ENCODE data around the gene LDLRAD4. TPM values are rescaled to one million over a fixed set of nuclear protein-coding genes. Genes with fewer than 3 reads are reported as not detected.

The LDLRAD4 gene
- total and polyA plus RNA-seq, 12 donors = 3.9 to 64.5 (median 36.0) TPM

DNA sequence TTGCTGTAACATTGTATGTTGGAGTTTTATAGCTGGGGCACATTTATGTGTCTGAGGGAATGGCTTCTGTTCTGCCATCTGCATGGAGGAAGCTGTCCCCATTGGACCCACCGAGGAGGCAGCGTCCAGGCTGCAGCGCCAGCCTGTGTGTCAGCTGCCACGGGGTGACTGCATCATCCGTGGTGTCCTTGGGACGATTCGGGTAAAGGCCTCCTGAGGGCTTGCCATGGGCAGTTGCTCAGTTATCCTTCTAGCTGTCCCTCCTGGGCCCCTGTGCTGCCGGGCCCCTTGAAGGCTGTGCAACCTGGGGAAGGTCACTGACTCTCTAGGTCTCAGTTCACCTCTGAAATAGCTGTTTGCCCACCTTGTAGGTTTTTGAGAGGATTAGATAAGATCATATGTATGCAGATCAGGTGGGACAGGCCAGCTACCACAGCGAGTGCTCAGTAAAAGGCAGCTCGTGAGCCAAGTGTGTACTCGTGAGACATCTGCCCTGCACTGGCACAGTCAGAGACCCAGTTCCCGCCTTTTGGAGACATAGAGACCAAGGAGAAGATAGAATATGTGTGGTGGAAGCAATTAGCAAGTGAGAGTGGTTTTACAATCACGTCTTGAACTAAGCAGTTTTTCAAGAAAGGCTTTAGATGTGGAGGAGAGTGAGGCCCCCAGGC is 10.6 kb downstream of the LDLRAD4 start:
- Histone ChIP-seq H3K36me3 (replicated peaks in 1 of 2) (no peaks in the 10 kb centered on the region), H3K27ac (peak overlapping the region in 4 of 5 donors; percentile 2 to 71 (median 40)), H3K27me3 (no peaks in the 10 kb centered on the region), H3K4me1 (replicated peaks in 1 of 2) (peaks cover 0 to 30% of the 10 kb centered on the region in 2 donors), H3K4me3 (no peak overlapping the region), H3K9me3 (replicated peaks in 1 of 3) (no peaks in the 10 kb centered on the region)
- intact Hi-C loops (cut with DNase I) = no loop called here
- WGBS, 4 donors = 42 to 68% (median 62%) methylated on average over 13 of the region's 13 CpGs
- peak in 1 of 2 donors; percentile 28 for TF ChIP-seq POLR2A (IDR thresholded peaks at IDR 0.05)
- TF ChIP-seq, protein P1, sequence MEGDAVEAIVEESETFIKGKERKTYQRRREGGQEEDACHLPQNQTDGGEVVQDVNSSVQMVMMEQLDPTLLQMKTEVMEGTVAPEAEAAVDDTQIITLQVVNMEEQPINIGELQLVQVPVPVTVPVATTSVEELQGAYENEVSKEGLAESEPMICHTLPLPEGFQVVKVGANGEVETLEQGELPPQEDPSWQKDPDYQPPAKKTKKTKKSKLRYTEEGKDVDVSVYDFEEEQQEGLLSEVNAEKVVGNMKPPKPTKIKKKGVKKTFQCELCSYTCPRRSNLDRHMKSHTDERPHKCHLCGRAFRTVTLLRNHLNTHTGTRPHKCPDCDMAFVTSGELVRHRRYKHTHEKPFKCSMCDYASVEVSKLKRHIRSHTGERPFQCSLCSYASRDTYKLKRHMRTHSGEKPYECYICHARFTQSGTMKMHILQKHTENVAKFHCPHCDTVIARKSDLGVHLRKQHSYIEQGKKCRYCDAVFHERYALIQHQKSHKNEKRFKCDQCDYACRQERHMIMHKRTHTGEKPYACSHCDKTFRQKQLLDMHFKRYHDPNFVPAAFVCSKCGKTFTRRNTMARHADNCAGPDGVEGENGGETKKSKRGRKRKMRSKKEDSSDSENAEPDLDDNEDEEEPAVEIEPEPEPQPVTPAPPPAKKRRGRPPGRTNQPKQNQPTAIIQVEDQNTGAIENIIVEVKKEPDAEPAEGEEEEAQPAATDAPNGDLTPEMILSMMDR (IDR thresholded peaks at IDR 0.05) = no peak
- peak; percentile 71 to 83 (median 77) for DNase-seq

DNA sequence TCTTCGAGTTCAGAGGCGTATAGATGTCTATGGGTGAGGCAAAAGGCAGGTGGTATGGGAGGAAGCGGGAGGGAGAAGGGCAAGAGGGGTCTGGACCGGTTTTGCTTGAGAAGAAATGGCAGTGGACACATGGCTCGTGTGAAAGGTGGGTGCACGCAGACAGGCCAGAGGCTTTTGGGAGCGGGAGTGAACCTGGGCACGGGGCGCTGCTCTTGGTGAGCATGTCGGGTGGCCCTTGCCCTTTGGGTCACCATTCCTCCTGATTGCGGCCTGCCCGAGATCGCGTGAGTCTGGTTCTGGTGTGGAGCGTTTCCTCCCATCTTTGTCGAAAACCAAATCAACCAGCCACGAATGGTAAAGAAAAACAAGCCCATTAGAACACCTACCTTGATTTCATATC is 12.6 kb downstream of the LDLRAD4 start:
- intact Hi-C loops (cut with DNase I) = no loop called here
- 94 to 96% (median 95%) methylated on average over 17 of the region's 17 CpGs for WGBS, 4 donors
- Histone ChIP-seq H3K36me3 (replicated peaks in 1 of 2) (no peaks in the 10 kb centered on the region), H3K27me3 (no peaks in the 10 kb centered on the region), H3K4me3 (no peak overlapping the region), H3K27ac (no peak overlapping the region), H3K9me3 (replicated peaks in 1 of 3) (no peaks in the 10 kb centered on the region), H3K4me1 (replicated peaks in 1 of 2) (peaks cover 0 to 35% of the 10 kb centered on the region in 2 donors)
- peak in 1 of 7 donors; percentile 48 for DNase-seq
- no peak for TF ChIP-seq POLR2A (IDR thresholded peaks at IDR 0.05)
- TF ChIP-seq, protein P1 (IDR thresholded peaks at IDR 0.05) = no peak

DNA sequence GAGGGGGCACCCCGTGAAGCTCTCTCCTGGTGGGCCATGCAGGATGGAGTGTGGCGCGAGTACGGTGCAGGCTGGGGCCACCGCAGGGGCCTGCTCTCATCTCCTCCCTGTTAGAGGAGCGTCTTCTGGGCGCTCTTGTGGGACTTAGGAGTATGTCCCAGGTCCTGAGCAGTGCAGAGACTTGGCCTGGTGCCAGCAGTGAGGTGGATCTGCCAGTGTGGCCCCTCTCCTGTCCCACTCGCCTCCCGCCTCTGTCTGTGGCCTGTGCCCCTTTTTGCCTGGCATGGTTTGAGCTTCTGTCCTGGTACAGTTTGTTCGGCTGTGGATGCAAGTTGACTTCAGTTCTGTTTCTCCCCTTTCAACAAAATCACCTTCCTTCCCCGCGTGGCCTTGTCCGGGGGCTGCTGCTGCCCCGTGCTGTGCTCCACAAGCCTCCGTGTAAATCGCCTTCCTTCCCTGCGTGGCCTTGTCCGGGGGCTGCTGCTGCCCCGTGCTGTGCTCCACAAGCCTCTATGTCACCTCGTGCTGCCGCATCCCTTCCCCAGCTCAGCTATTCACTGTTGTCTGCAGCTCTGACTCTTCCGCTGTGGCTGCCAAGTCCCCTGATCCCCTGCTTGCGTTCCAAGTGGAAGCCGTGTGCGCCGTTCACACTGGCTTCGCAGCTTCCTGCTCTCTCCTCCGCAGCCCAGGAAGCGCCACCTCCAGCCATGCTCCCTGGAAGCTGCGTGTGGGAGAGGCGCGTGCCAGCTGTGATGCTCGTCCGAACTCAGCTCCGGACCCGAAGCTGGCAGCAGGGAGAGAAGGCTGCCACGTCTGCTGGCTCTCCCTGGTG is 13.7 kb downstream of the LDLRAD4 start:
- Histone ChIP-seq H3K9me3 (replicated peaks in 1 of 3) (no peaks in the 10 kb centered on the region), H3K4me1 (replicated peaks in 1 of 2) (peaks cover 0 to 32% of the 10 kb centered on the region in 2 donors), H3K27ac (no peak overlapping the region), H3K27me3 (no peaks in the 10 kb centered on the region), H3K4me3 (no peak overlapping the region), H3K36me3 (replicated peaks in 1 of 2) (no peaks in the 10 kb centered on the region)
- peak in 1 of 7 donors; percentile 57 for DNase-seq
- intact Hi-C loops (cut with DNase I) = no loop called here
- no peak for TF ChIP-seq POLR2A (IDR thresholded peaks at IDR 0.05)
- TF ChIP-seq, protein P1 (IDR thresholded peaks at IDR 0.05) = no peak
- 86 to 90% (median 88%) methylated on average over 30 to 37 of the region's 37 CpGs for WGBS, 4 donors

DNA sequence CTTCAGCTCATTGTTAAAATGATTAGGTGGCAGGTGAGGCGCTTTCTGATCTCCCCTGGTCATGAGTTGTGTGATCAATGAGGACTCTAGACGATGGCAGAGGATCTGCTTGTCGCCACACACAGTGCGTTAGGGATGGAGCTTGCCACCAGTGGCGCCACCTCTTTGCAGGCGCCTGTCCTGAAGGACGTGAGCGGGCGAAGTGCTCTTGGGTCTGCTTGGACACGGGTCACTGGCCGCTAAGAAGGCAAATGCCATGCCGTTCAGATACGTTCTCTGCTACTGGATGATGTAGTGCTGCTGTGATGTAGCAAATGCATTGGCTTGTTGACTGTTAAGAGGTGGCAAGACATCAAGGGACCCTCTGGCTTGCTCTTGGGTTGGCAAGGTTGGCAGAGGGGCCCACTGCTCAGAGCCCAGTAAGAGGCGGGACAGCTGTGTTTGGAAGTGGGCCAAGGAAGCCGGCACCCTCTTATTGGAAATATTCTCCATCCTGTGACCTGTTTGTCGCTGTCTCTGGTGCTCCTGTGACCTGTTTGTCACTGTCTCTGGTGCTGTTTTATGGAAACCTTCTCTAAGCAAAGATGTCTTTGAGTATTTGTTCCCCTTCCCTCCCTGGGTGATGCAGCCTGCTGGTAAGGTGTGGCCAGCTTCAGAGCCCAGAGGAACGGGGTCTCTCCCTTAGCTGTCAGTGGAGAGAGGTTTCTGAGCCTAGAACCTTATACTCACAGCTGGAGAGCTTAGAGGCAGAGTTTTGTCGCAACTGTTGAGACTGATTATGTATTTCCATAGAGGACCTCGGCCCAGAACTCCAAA is 14.6 kb downstream of the LDLRAD4 start:
- Histone ChIP-seq H3K4me1 (replicated peaks in 1 of 2) (peaks cover 0 to 23% of the 10 kb centered on the region in 2 donors), H3K27ac (no peak overlapping the region), H3K4me3 (no peak overlapping the region), H3K9me3 (replicated peaks in 1 of 3) (no peaks in the 10 kb centered on the region), H3K27me3 (no peaks in the 10 kb centered on the region), H3K36me3 (replicated peaks in 1 of 2) (no peaks in the 10 kb centered on the region)
- peak in 2 of 7 donors; percentile 3 to 47 for DNase-seq
- intact Hi-C loops (cut with DNase I) = no loop called here
- TF ChIP-seq, protein P1 (IDR thresholded peaks at IDR 0.05) = no peak
- TF ChIP-seq POLR2A (IDR thresholded peaks at IDR 0.05) = no peak
- 93 to 96% (median 94%) methylated on average over 8 to 19 of the region's 19 CpGs for WGBS, 4 donors
